H1 (cell line): ENCODE results near the gene SFXN1. TPM values are rescaled to one million over a fixed set of nuclear protein-coding genes. Genes with fewer than 3 reads are reported as not detected.

ENCODE experiments used
- CTCF ChIA-PET: fragments of 300-600 bp; sonication (Branson Sonifier 250); formaldehyde crosslinking; loops from one replicate; lab custom pipeline; 2021; ENCODE audit not compliant: partially characterized antibody; lab: Charles Lee
- POLR2A ChIA-PET: fragments of 300-600 bp; sonication (Branson Sonifier 250); formaldehyde crosslinking; loops from one replicate; lab custom pipeline; 2021; ENCODE audit warnings: inconsistent platforms; ENCODE audit not compliant: partially characterized antibody; lab: Charles Lee
- DNase-seq, 2 experiments: peaks; one replicate each; pipeline versions ENCODE4 v3.0.0 to v3.0.0-alpha.2; 2010 to 2022; ENCODE audit warnings: low spot score in 2 of 2, low read depth in 1 of 2, mixed read lengths in 1 of 2
- FAIRE-seq: peaks from 2 replicates; lab custom pipeline; 2011; peaks lifted over from hg19 to GRCh38; lab: Jason Lieb, UNC
- H2AFZ ChIP-seq: 2 replicates; pipeline ENCODE4 v1.8.1; 2012; ENCODE audit warnings: low read length, inconsistent platforms
- H2AK5ac ChIP-seq: 2 replicates; pipeline ENCODE4 v1.6.1; 2013; ENCODE audit warnings: low read depth, low read length
- H2BK120ac ChIP-seq: replicated peaks from 2 replicates; pipeline ENCODE3; 2013; ENCODE audit warnings: low read depth, low read length, inconsistent platforms
- H2BK12ac ChIP-seq: 2 replicates; pipeline ENCODE4 v1.6.1; 2013; ENCODE audit warnings: low read depth, low read length
- H2BK15ac ChIP-seq: 2 replicates; pipeline ENCODE4 v1.6.1; 2013; ENCODE audit warnings: low read length
- H2BK20ac ChIP-seq: 2 replicates; pipeline ENCODE4 v1.6.1; 2013; ENCODE audit warnings: low read length
- H2BK5ac ChIP-seq: 2 replicates; pipeline ENCODE4 v1.6.1; 2013; ENCODE audit warnings: low read depth, low read length
- H3K14ac ChIP-seq: 2 replicates; pipeline ENCODE4 v1.6.1; 2013; ENCODE audit warnings: inconsistent platforms; ENCODE audit not compliant: insufficient read length
- H3K18ac ChIP-seq: 2 replicates; pipeline ENCODE4 v1.6.1; 2013; ENCODE audit warnings: low read length; ENCODE audit errors: extremely low read depth
- H3K23ac ChIP-seq: 2 replicates; pipeline ENCODE4 v1.6.1; 2013; ENCODE audit warnings: inconsistent platforms; ENCODE audit not compliant: insufficient read length
- H3K23me2 ChIP-seq: 2 replicates; pipeline ENCODE4 v1.6.1; 2013; ENCODE audit warnings: low read depth, low read length
- H3K27ac ChIP-seq: 2 replicates; pipeline ENCODE4 v1.6.1; 2011; ENCODE audit warnings: low read depth, low read length, inconsistent platforms
- H3K27me3 ChIP-seq, 4 experiments: replicated peaks in 1 of 4; 1 replicate in 1 of 4; 2 replicates in 3 of 4; pipeline versions ENCODE4 v1.6.1 to v1.8.1; 2011 to 2013; ENCODE audit warnings: low read length in 3 of 4, mild to moderate bottlenecking in 3 of 4, inconsistent platforms in 2 of 4, mixed read lengths in 2 of 4, moderate library complexity in 1 of 4; ENCODE audit not compliant: control insufficient read depth in 3 of 4, insufficient read depth in 3 of 4; ENCODE audit errors: extremely low read depth in 1 of 4
- H3K36me3 ChIP-seq, 4 experiments: 2 replicates each; pipeline versions ENCODE4 v1.6.1 to v1.8.1; 2011 to 2013; ENCODE audit warnings: mild to moderate bottlenecking in 4 of 4, low read length in 3 of 4, moderate library complexity in 2 of 4, control low read depth in 1 of 4, inconsistent platforms in 1 of 4; ENCODE audit not compliant: insufficient read depth in 4 of 4, control insufficient read depth in 2 of 4
- H3K4ac ChIP-seq: replicated peaks from 2 replicates; pipeline ENCODE3; 2013; ENCODE audit warnings: low read length, low read depth, mixed read lengths, inconsistent platforms; ENCODE audit not compliant: insufficient read length
- H3K4me1 ChIP-seq, 4 experiments: replicated peaks in 1 of 4; 1 replicate in 1 of 4; 2 replicates in 3 of 4; pipeline versions ENCODE4 v1.6.1 to v1.8.1; 2011 to 2013; ENCODE audit warnings: low read length in 3 of 4, inconsistent platforms in 2 of 4, mixed read lengths in 1 of 4; ENCODE audit not compliant: insufficient read depth in 4 of 4, control insufficient read depth in 3 of 4
- H3K4me2 ChIP-seq, 2 experiments: 2 replicates each; pipeline versions ENCODE4 v1.6.1 to v1.8.1; 2011 to 2013; ENCODE audit warnings: low read depth in 2 of 2, low read length in 2 of 2, control low read depth in 1 of 2, inconsistent platforms in 1 of 2, mild to moderate bottlenecking in 1 of 2; ENCODE audit not compliant: insufficient read depth in 1 of 2
- H3K4me3 ChIP-seq, 4 experiments: fragments of 200-600, 300-600 bp in 1 of 4; sonication (generic), shearing (Covaris generic), sonication (Bioruptor Twin) in 1 of 4; 2 replicates each; pipeline versions ENCODE4 v1.5.1 to v1.8.1; 2011 to 2016; ENCODE audit warnings: low read length in 4 of 4, low read depth in 3 of 4, control low read depth in 2 of 4, inconsistent platforms in 2 of 4, mild to moderate bottlenecking in 2 of 4, mixed read lengths in 1 of 4, moderate library complexity in 1 of 4; ENCODE audit not compliant: insufficient read depth in 2 of 4; ENCODE audit errors: extremely low read depth in 1 of 4
- H3K56ac ChIP-seq: replicated peaks from 2 replicates; pipeline ENCODE3; 2013; ENCODE audit warnings: low read depth, mild to moderate bottlenecking, mixed read lengths, low read length, inconsistent platforms; ENCODE audit not compliant: insufficient read length
- H3K79me1 ChIP-seq: 2 replicates; pipeline ENCODE4 v1.6.1; 2013; ENCODE audit warnings: low read depth, low read length, control low read depth
- H3K79me2 ChIP-seq, 2 experiments: 2 replicates each; pipeline versions ENCODE4 v1.6.1 to v1.8.1; 2012 to 2013; ENCODE audit warnings: low read length in 2 of 2, mild to moderate bottlenecking in 2 of 2, inconsistent platforms in 1 of 2; ENCODE audit not compliant: insufficient read depth in 2 of 2, control insufficient read depth in 1 of 2
- H3K9ac ChIP-seq, 4 experiments: replicated peaks in 1 of 4; 1 replicate in 1 of 4; 2 replicates in 3 of 4; pipeline versions ENCODE4 v1.6.1 to v1.8.1; 2011 to 2013; ENCODE audit warnings: low read depth in 3 of 4, low read length in 3 of 4, control low read depth in 2 of 4, mild to moderate bottlenecking in 2 of 4, moderate library complexity in 2 of 4, inconsistent platforms in 1 of 4; ENCODE audit errors: extremely low read depth in 1 of 4
- H3K9me3 ChIP-seq, 2 experiments: 2 replicates each; pipeline versions ENCODE4 v1.6.1 to v1.8.1; 2012 to 2013; ENCODE audit warnings: mild to moderate bottlenecking in 2 of 2, moderate library complexity in 2 of 2, control low read depth in 1 of 2, inconsistent platforms in 1 of 2, low read depth in 1 of 2, low read length in 1 of 2, mixed read lengths in 1 of 2; ENCODE audit not compliant: insufficient read depth in 2 of 2
- H4K20me1 ChIP-seq, 2 experiments: replicated peaks in 1 of 2; 2 replicates each; pipeline versions ENCODE3 to v1.8.1; 2011 to 2013; ENCODE audit warnings: inconsistent platforms in 2 of 2, low read length in 2 of 2, mild to moderate bottlenecking in 1 of 2; ENCODE audit not compliant: insufficient read depth in 2 of 2, control insufficient read depth in 1 of 2
- H4K5ac ChIP-seq: 2 replicates; pipeline ENCODE4 v1.6.1; 2013; ENCODE audit warnings: low read length, low read depth, mixed read lengths, inconsistent platforms; ENCODE audit not compliant: insufficient read length
- H4K8ac ChIP-seq: 2 replicates; pipeline ENCODE4 v1.8.0; 2013; ENCODE audit warnings: mild to moderate bottlenecking, moderate library complexity, low read length, inconsistent platforms; ENCODE audit not compliant: insufficient read depth; ENCODE audit errors: extremely low read depth
- H4K91ac ChIP-seq: replicated peaks from 2 replicates; pipeline ENCODE3; 2013; ENCODE audit warnings: low read length, mixed read lengths, inconsistent platforms; ENCODE audit not compliant: insufficient read length
- CBX8 ChIP-seq: fragments of 300-800, 300-1000 bp; sonication (generic); IDR thresholded peaks from 2 replicates; pipeline ENCODE4 v1.7.1; 2016; ENCODE audit warnings: low read depth, low read length, borderline replicate concordance
- CTBP2 ChIP-seq: IDR thresholded peaks from 2 replicates; pipeline ENCODE4 v1.7.0; 2011; ENCODE audit warnings: borderline replicate concordance, mild to moderate bottlenecking, moderate library complexity, mixed read lengths, low read length; ENCODE audit not compliant: insufficient read depth, insufficient read length
- EZH2 ChIP-seq: fragments of 200-600 bp; sonication (generic); IDR thresholded peaks from 2 replicates; pipeline ENCODE4 v1.7.1; 2012; ENCODE audit warnings: low read depth, mild to moderate bottlenecking, moderate library complexity, low read length, inconsistent platforms; ENCODE audit not compliant: severe bottlenecking
- GTF2F1 ChIP-seq: IDR thresholded peaks from 2 replicates; pipeline ENCODE4 v1.6.1; 2012; ENCODE audit warnings: low read depth, low read length, improper control_type of control experiment, borderline replicate concordance
- JUN ChIP-seq: IDR thresholded peaks from 2 replicates; pipeline ENCODE4 v1.6.1; 2011; ENCODE audit warnings: low read depth, mild to moderate bottlenecking, improper control_type of control experiment, low read length
- NRF1 ChIP-seq: IDR thresholded peaks from 2 replicates; pipeline ENCODE4 v1.6.1; 2011; ENCODE audit warnings: mild to moderate bottlenecking, low read depth, low read length, improper control_type of control experiment
- SIN3A ChIP-seq, 2 experiments: IDR thresholded peaks in 1 of 2; conservative IDR thresholded peaks in 1 of 2; 2 replicates each; pipeline ENCODE4 v1.6.1; 2011 to 2012; ENCODE audit warnings: low read length in 2 of 2, improper control_type of control experiment in 1 of 2, low read depth in 1 of 2, mild to moderate bottlenecking in 1 of 2
- TBP ChIP-seq: IDR thresholded peaks from 2 replicates; pipeline ENCODE4 v1.6.1; 2011; ENCODE audit warnings: low read depth, low read length, improper control_type of control experiment
- TCF12 ChIP-seq: IDR thresholded peaks from 2 replicates; pipeline ENCODE4 v1.6.1; 2011; ENCODE audit warnings: low read depth, mild to moderate bottlenecking, low read length
- YY1 ChIP-seq: IDR thresholded peaks from 2 replicates; pipeline ENCODE4 v1.6.1; 2011; ENCODE audit warnings: low read depth, mild to moderate bottlenecking, low read length
- WGBS, 2 experiments: shearing (Covaris generic) in 1 of 2; methylation state at CpG; one replicate each; pipeline versions ENCODE4 v1.1.6 to v1.1.7; 2013 to 2015; ENCODE audit warnings: low lambda C conversion rate in 2 of 2, mixed read lengths in 2 of 2, inconsistent platforms in 1 of 2, low coverage in 1 of 2, missing lambda C conversion rate in 1 of 2; ENCODE audit not compliant: insufficient replicate concordance in 2 of 2, insufficient coverage in 1 of 2, insufficient read length in 1 of 2; ENCODE audit errors: extremely low coverage in 1 of 2, missing lambda C conversion rate in 1 of 2; 5-methylcytosine and 5-hydroxymethylcytosine counted together
- polyA plus RNA-seq, 7 experiments: library from polyadenylated mRNA; depleted of rRNA in 3 of 7; stranded (reverse) in 5 of 7; unstranded in 2 of 7; fragments of >200 nt in 5 of 7; fragments of 200-250 nt in 2 of 7; gene quantifications; 1 replicate in 5 of 7; 2 replicates in 1 of 7; 4 replicates in 1 of 7; pipeline versions ENCODE4 v1.2.1 to v1.2.3, GENCODE V29; 2011 to 2013; ENCODE audit warnings: missing spikeins in 2 of 7, mixed read lengths in 2 of 7
- total RNA-seq: library from RNA; stranded (reverse); fragmentation: NEBNext Ultra II Directional; extraction: Animal tissue kit (Norgen Biotek cat#: 25700); gene quantifications from 2 replicates; pipeline ENCODE4 v1.2.1, GENCODE V29; 2021
- TF ChIP-seq, protein P1 (sequence below): IDR thresholded peaks from 2 replicates; pipeline ENCODE4 v1.6.1; 2011; ENCODE audit warnings: low read length, improper control_type of control experiment
- TF ChIP-seq, protein P2 (sequence below): IDR thresholded peaks from 2 replicates; pipeline ENCODE4 v1.6.1; 2011; ENCODE audit warnings: low read depth, mild to moderate bottlenecking, low read length; ENCODE audit not compliant: insufficient read depth

Gene SFXN1
- total and polyA plus RNA-seq, 2 of the 8 experiments (the other 6 are each of a cell fraction or from before 2014, with no cell fraction given): 72.7 to 97.6 TPM

DNA sequence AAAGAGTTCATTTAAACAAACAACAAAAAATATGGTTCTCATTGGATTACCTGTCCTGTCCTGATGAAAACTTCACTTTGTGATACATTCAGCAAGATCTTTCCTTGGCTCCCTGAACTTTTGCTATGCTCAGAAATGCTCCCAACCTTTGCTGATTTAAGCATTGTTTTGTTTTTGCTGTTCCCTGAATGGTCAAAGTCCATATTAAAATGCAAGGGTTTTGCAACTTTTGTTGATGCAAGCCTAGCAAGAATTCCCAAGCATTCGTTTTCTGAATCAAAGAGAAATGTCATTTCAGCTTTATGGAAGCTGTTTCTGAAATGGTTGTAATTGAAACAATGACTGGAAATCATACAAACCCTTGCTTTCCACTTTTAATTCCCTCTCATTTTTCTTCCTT lies 3.1 kb upstream of the SFXN1 start:
- Histone ChIP-seq H3K56ac (no peak overlapping the region), H4K20me1 (peaks cover 0 to 2% of the 10 kb centered on the region in 2 experiments), H2AK5ac (no peak overlapping the region), H3K18ac (no peak overlapping the region), H3K4ac (no peak overlapping the region), H4K91ac (no peak overlapping the region), H3K36me3 (no peaks in the 10 kb centered on the region), H3K4me3 (no peak overlapping the region), H3K4me2 (no peak overlapping the region), H4K5ac (no peak overlapping the region), H3K79me2 (peaks cover 3 to 13% of the 10 kb centered on the region in 2 experiments; a peak in 2 of 4 replicates), H3K27me3 (peaks cover 0 to 6% (median 2%) of the 10 kb centered on the region in 4 experiments; a peak in 2 of 7 replicates), H3K9me3 (no peaks in the 10 kb centered on the region), H2BK5ac (no peak overlapping the region), H2BK120ac (no peak overlapping the region), H2BK20ac (no peak overlapping the region), H3K14ac (no peak overlapping the region), H3K27ac (no peak overlapping the region), H3K9ac (no peak overlapping the region), H3K23ac (no peak overlapping the region), H2BK15ac (no peak overlapping the region), H3K23me2 (peaks cover 12% of the 10 kb centered on the region), H2AFZ (no peak overlapping the region), H3K79me1 (no peaks in the 10 kb centered on the region; the same call in none of the 2 replicates), H3K4me1 (peaks cover 2 to 6% (median 4%) of the 10 kb centered on the region in 4 experiments; a peak in 6 of 7 replicates), H4K8ac (no peak overlapping the region), H2BK12ac (no peak overlapping the region)
- ChIA-PET POLR2A (no interaction called here), CTCF (interaction anchor here (1.1 to 1.4 kb wide), 3 partner anchors 8 to 15 kb away, joined by 4 to 11 read pairs (median 4); no protein-coding TSS in a partner anchor)
- no peak for DNase-seq
- no peak for FAIRE-seq
- 88% methylated on average over 1 of the region's 1 CpG; no CpG with 5 or more reads in 1 of the 2 experiments for WGBS, 2 experiments
- TF ChIP-seq, protein P1, sequence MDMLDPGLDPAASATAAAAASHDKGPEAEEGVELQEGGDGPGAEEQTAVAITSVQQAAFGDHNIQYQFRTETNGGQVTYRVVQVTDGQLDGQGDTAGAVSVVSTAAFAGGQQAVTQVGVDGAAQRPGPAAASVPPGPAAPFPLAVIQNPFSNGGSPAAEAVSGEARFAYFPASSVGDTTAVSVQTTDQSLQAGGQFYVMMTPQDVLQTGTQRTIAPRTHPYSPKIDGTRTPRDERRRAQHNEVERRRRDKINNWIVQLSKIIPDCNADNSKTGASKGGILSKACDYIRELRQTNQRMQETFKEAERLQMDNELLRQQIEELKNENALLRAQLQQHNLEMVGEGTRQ: no peak
- TF ChIP-seq TBP: no peak
- no peak for TF ChIP-seq GTF2F1
- TF ChIP-seq TCF12: no peak
- no peak for TF ChIP-seq SIN3A (conservative IDR thresholded peaks at IDR 0.05 in 1 of 2, IDR thresholded peaks at IDR 0.05 in 1 of 2; ENCODE audit: low read depth in 1 of 2, low read length in 2 of 2)
- TF ChIP-seq YY1: no peak
- no peak for TF ChIP-seq NRF1
- TF ChIP-seq CTBP2: no peak
- no peak for TF ChIP-seq EZH2
- no peak for TF ChIP-seq CBX8
- TF ChIP-seq, protein P2, sequence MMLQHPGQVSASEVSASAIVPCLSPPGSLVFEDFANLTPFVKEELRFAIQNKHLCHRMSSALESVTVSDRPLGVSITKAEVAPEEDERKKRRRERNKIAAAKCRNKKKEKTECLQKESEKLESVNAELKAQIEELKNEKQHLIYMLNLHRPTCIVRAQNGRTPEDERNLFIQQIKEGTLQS: no peak
- TF ChIP-seq JUN: no peak
